NB4 (cell line): ENCODE results near the gene S1PR1.

Experiments
- DNase-seq: peaks from one replicate; pipeline ENCODE4 v3.0.0; 2010; ENCODE audit warnings: low read depth
- H3K4me3 ChIP-seq: one replicate; pipeline ENCODE4 v1.5.1; 2011; ENCODE audit warnings: mild to moderate bottlenecking, low read depth, low read length, moderate library complexity
- MYC ChIP-seq: IDR thresholded peaks from 2 replicates; pipeline ENCODE4 v1.6.1; 2011; ENCODE audit warnings: low read depth, low read length
- POLR2A ChIP-seq: IDR thresholded peaks from 2 replicates; pipeline ENCODE4 v1.6.1; 2011; ENCODE audit warnings: mild to moderate bottlenecking; ENCODE audit not compliant: insufficient read length; ENCODE audit errors: extremely low read depth
- TF ChIP-seq, protein P1 (sequence below): IDR thresholded peaks from one replicate; pipeline ENCODE4 v1.5.1; 2012; ENCODE audit warnings: low read depth, low read length
- TF ChIP-seq, protein P2 (sequence below): IDR thresholded peaks from 2 replicates; pipeline ENCODE4 v1.6.1; 2011; ENCODE audit warnings: low read depth, low read length

Gene S1PR1

DNA sequence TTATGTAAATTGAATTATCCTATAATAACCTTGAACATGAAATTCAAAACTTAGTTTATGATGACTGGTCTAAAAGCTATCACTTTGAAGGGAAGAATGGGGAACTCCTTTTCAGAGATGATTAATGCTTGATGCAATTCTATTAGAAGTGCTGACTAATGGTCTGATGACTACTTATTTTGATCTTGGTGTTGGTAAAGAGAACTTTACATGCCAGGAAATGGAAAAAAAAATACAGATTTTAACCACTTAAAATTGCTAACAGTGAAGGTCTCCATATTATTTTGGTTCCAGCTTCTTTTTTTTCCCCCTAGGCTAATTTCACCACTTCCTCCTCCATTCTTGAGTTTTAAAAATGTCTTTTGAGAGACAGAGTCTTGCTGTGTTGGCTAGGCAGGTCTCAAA is 22.9 kb downstream of the S1PR1 start:
- no peak overlapping the region for H3K4me3 ChIP-seq
- DNase-seq, result peak; percentile 67
- TF ChIP-seq MYC (no peak), POLR2A (no peak)
- TF ChIP-seq, protein P1, sequence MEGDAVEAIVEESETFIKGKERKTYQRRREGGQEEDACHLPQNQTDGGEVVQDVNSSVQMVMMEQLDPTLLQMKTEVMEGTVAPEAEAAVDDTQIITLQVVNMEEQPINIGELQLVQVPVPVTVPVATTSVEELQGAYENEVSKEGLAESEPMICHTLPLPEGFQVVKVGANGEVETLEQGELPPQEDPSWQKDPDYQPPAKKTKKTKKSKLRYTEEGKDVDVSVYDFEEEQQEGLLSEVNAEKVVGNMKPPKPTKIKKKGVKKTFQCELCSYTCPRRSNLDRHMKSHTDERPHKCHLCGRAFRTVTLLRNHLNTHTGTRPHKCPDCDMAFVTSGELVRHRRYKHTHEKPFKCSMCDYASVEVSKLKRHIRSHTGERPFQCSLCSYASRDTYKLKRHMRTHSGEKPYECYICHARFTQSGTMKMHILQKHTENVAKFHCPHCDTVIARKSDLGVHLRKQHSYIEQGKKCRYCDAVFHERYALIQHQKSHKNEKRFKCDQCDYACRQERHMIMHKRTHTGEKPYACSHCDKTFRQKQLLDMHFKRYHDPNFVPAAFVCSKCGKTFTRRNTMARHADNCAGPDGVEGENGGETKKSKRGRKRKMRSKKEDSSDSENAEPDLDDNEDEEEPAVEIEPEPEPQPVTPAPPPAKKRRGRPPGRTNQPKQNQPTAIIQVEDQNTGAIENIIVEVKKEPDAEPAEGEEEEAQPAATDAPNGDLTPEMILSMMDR, result no peak
- TF ChIP-seq, protein P2, sequence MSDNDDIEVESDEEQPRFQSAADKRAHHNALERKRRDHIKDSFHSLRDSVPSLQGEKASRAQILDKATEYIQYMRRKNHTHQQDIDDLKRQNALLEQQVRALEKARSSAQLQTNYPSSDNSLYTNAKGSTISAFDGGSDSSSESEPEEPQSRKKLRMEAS, result no peak

DNA sequence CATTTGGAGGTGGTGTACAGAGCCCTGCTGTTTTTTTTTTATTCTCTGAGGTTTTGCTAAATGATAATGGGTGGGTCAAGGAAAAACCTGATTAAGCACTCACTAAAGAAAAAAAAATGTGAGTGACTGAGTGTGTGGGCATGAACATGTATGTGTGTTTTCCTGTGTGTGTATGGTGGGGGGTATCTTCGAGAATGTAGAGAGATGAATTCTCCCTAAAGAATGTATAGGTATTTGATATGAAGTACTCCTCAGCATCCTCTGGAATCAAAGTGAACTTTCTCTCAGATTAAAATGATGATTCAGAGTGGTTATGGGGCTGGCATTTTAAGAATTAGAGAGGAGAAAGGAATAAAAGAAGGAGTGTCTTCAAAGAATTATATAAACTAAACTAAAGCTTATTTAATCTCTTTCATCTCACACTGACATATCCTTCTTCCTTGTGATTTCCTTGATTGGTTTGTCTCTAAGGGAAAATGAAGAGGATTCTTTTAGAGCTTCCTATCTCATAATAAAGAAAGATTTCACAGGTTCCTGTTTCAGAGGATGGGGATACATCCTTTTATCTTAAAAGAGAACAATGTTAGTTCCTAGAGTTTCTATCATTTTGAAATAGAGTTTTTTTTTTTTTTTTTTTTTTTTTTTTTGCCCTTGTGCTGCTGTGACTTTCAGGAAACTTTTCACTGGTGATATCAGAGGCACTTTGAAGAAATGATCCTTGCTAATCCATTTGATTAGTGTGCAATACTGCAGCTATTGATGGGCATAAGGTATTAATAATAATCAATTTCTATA is 23.9 kb downstream of the S1PR1 start:
- no peak overlapping the region for H3K4me3 ChIP-seq
- DNase-seq, result no peak
- TF ChIP-seq, protein P2, result no peak
- TF ChIP-seq POLR2A (no peak), MYC (no peak)
- TF ChIP-seq, protein P1, result no peak

GRCh38 chr1:101261623-101262022 is 24.8 kb downstream of the S1PR1 start:
- DNase-seq, result no peak
- no peak for TF ChIP-seq POLR2A
- TF ChIP-seq, protein P2, result no peak
- TF ChIP-seq MYC, result no peak
- TF ChIP-seq, protein P1, result no peak
- H3K4me3 ChIP-seq, result no peak overlapping the region

DNA sequence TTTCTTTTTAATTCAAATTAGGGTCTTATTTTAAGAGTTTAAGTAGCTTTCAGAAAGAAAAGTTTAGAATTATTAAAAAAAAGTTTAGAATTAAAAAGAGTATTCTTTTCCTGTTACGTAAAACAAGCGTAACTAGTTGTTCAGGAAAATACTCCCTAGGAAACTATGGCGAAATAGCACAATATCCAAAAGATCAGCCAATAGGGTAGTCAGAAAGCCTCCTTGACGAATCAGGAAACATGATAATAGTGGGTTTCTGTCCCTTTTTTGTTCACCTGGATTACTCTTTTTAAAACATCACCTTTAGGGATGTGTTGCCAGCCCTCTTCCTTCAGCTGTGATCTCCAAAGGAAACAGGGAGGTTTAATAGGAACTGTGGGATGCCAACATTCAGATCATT is 25.2 kb downstream of the S1PR1 start:
- peak overlapping the region; percentile 35 for H3K4me3 ChIP-seq
- DNase-seq, result peak; percentile 35
- TF ChIP-seq POLR2A (no peak), MYC (no peak)
- TF ChIP-seq, protein P1, result no peak
- TF ChIP-seq, protein P2, result no peak

DNA sequence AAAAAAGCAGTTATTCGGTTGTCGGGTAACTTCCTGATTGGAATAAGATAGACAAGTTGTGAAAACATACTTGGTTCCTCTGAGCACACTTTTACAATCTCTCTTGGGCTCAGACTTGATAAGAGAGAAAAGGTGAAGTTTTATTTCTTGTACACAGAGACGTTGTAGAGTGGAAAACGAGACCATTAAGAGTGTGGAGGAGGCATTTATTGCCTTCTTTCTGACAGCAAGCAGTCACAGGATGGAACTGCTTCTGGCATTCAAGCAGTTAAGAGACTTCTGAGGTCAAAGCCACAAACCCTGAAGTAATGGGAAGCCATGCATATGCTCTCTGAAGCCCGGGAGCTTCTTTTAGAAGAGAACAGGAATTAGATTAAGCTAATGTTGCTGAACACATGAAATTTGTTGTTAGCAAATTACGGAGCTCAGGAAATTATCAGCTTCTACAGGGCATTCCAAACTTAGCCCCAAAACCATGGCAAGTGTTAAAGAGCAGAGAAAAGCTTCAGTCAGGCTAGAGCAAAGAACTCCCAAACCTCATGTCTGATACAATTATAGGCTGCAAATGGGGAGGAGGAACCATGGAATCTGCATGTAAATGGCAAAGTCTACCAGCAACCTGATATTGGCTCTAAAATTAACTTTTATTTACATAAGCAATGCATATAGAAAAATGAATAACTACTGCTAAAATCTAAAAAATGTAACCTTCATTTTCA is 26.0 kb downstream of the S1PR1 start:
- DNase-seq, result peak; percentile 84

More for the DNA sequence above, 26.0 kb downstream of the S1PR1 start:
- TF ChIP-seq, protein P2, result no peak
- no peak for TF ChIP-seq POLR2A
- TF ChIP-seq, protein P1, result no peak
- TF ChIP-seq MYC, result no peak
- peak overlapping the region; percentile 35 for H3K4me3 ChIP-seq
